CD14-positive monocyte (primary cell): ENCODE measurements around the gene ABCB1. TPM values are rescaled to one million over a fixed set of nuclear protein-coding genes. Genes with fewer than 3 reads are reported as not detected.

Experiments
- DNase-seq, 3 donors: peaks; one replicate each; pipeline ENCODE4 v3.0.0-alpha.2; 2011 to 2022
- H2AFZ ChIP-seq: 2 replicates; pipeline ENCODE4 v1.6.0; 2012; ENCODE audit warnings: mild to moderate bottlenecking, low read depth, low read length, inconsistent platforms; ENCODE audit not compliant: insufficient read depth, poor library complexity, severe bottlenecking
- H3K27ac ChIP-seq, 2 donors: 1 replicate in 1 of 2; 2 replicates in 1 of 2; pipeline ENCODE4 v1.5.1; 2012 to 2013; ENCODE audit warnings: low read length in 2 of 2, control low read depth in 1 of 2, inconsistent platforms in 1 of 2, low read depth in 1 of 2, mild to moderate bottlenecking in 1 of 2
- H3K27me3 ChIP-seq, 2 donors: one replicate each; pipeline versions ENCODE4 v1.6.0 to v1.6.1; 2011 to 2013; ENCODE audit warnings: low read length in 2 of 2; ENCODE audit not compliant: control insufficient read depth in 2 of 2, insufficient read depth in 2 of 2
- H3K36me3 ChIP-seq, 2 donors: replicated peaks in 1 of 2; 1 replicate in 1 of 2; 2 replicates in 1 of 2; pipeline versions ENCODE4 v1.5.1 to v1.6.1; 2012 to 2013; ENCODE audit warnings: low read length in 2 of 2, control low read depth in 1 of 2, inconsistent platforms in 1 of 2, mild to moderate bottlenecking in 1 of 2; ENCODE audit not compliant: insufficient read depth in 2 of 2, control insufficient read depth in 1 of 2
- H3K4me1 ChIP-seq, 2 donors: 1 replicate in 1 of 2; 2 replicates in 1 of 2; pipeline versions ENCODE4 v1.5.1 to v1.6.1; 2012 to 2013; ENCODE audit warnings: low read length in 2 of 2, control low read depth in 1 of 2, inconsistent platforms in 1 of 2, mild to moderate bottlenecking in 1 of 2, moderate library complexity in 1 of 2; ENCODE audit not compliant: insufficient read depth in 2 of 2, control insufficient read depth in 1 of 2
- H3K4me2 ChIP-seq: replicated peaks from 2 replicates; pipeline ENCODE3; 2012; ENCODE audit warnings: low read length, moderate library complexity, mild to moderate bottlenecking; ENCODE audit not compliant: poor library complexity, severe bottlenecking; ENCODE audit errors: extremely low read depth
- H3K4me3 ChIP-seq, 3 experiments: fragments of 200-600 bp in 1 of 3; sonication (generic) in 1 of 3; replicated peaks in 1 of 3; 1 replicate in 2 of 3; 2 replicates in 1 of 3; pipeline ENCODE4 v1.5.1; 2011 to 2013; ENCODE audit warnings: low read length in 3 of 3, mild to moderate bottlenecking in 3 of 3, control low read depth in 2 of 3, low read depth in 2 of 3, inconsistent platforms in 1 of 3, moderate library complexity in 1 of 3
- H3K79me2 ChIP-seq: 2 replicates; pipeline ENCODE4 v1.6.0; 2012; ENCODE audit warnings: mild to moderate bottlenecking, control low read depth, inconsistent platforms, low read length, moderate library complexity; ENCODE audit not compliant: insufficient read depth
- H3K9ac ChIP-seq: 2 replicates; pipeline ENCODE4 v1.6.0; 2017; ENCODE audit warnings: low read length, mild to moderate bottlenecking; ENCODE audit not compliant: insufficient read depth, poor library complexity, severe bottlenecking
- H3K9me3 ChIP-seq, 2 donors: replicated peaks in 1 of 2; 1 replicate in 1 of 2; 2 replicates in 1 of 2; pipeline versions ENCODE4 v1.5.1 to v1.6.1; 2012 to 2013; ENCODE audit warnings: low read length in 2 of 2, control low read depth in 1 of 2; ENCODE audit not compliant: control insufficient read depth in 1 of 2, insufficient read depth in 1 of 2
- H4K20me1 ChIP-seq: 2 replicates; pipeline ENCODE4 v1.6.0; 2012; ENCODE audit warnings: mild to moderate bottlenecking, low read length, control low read depth, moderate library complexity; ENCODE audit not compliant: insufficient read depth
- H3K27ac Mint-ChIP-seq, 7 donors: one replicate each; pipeline ENCODE4 v1.8.0; 2020; ENCODE audit warnings: mild to moderate bottlenecking in 7 of 7, mixed read lengths in 7 of 7, moderate library complexity in 6 of 7, inconsistent platforms in 2 of 7
- H3K27me3 Mint-ChIP-seq, 3 donors: one replicate each; pipeline ENCODE4 v1.8.0; 2021 to 2022; ENCODE audit warnings: low read depth in 3 of 3, mild to moderate bottlenecking in 3 of 3, mixed read lengths in 3 of 3, moderate library complexity in 3 of 3, inconsistent platforms in 1 of 3
- H3K36me3 Mint-ChIP-seq, 2 donors: one replicate each; pipeline ENCODE4 v1.8.0; 2020; ENCODE audit warnings: mixed read lengths in 2 of 2, inconsistent platforms in 1 of 2, mild to moderate bottlenecking in 1 of 2
- H3K4me1 Mint-ChIP-seq: one replicate; pipeline ENCODE4 v1.8.0; 2020; ENCODE audit warnings: mild to moderate bottlenecking, mixed read lengths
- H3K4me3 Mint-ChIP-seq, 2 donors: one replicate each; pipeline ENCODE4 v1.8.0; 2020; ENCODE audit warnings: mild to moderate bottlenecking in 2 of 2, mixed read lengths in 2 of 2, moderate library complexity in 1 of 2
- H3K9me3 Mint-ChIP-seq, 7 donors: one replicate each; pipeline ENCODE4 v1.8.0; 2020 to 2022; ENCODE audit warnings: mixed read lengths in 7 of 7, mild to moderate bottlenecking in 6 of 7, moderate library complexity in 6 of 7, inconsistent platforms in 2 of 7
- WGBS: methylation state at CpG from one replicate; pipeline ENCODE4 v1.1.5; 2013; ENCODE audit warnings: missing lambda C conversion rate; ENCODE audit not compliant: insufficient coverage; 5-methylcytosine and 5-hydroxymethylcytosine counted together
- intact Hi-C, 2 donors: fragments of 100-400 bp; cut with micrococcal nuclease; formaldehyde crosslinking; loops; one replicate each; pipeline versions ENCODE4 v1.15.0 to v1.15.1; 2023
- polyA plus RNA-seq, 3 donors: library from polyadenylated mRNA; depleted of rRNA in 1 of 3; unstranded in 2 of 3; stranded (reverse) in 1 of 3; fragments of 300-500 nt in 2 of 3; fragments of >200 nt in 1 of 3; fragmentation: Illumina TruSeq in 2 of 3; gene quantifications; 1 replicate in 2 of 3; 2 replicates in 1 of 3; pipeline ENCODE4 v1.2.3, GENCODE V29; 2012 to 2021
- TF ChIP-seq, protein P1 (sequence below): fragments of 200-600 bp; IDR thresholded peaks from one replicate; pipeline ENCODE4 v1.8.0; 2022; ENCODE audit warnings: antibody characterized with exemption, mild to moderate bottlenecking

The ABCB1 gene
- polyA plus RNA-seq, 3 donors: 0.24 TPM; not detected in 2

- Histone ChIP-seq H2AFZ (no peak overlapping the region), H3K79me2 (no peaks in the 10 kb centered on the region), H3K36me3 (no peaks in the 10 kb centered on the region), H3K27me3 (no peaks in the 10 kb centered on the region), H3K4me3 (no peak overlapping the region), H3K4me1 (no peaks in the 10 kb centered on the region), H3K9ac (no peak overlapping the region), H3K27ac (no peak overlapping the region), H3K4me2 (no peak overlapping the region), H3K9me3 (no peaks in the 10 kb centered on the region), H4K20me1 (no peaks in the 10 kb centered on the region)
- TF ChIP-seq, protein P1, sequence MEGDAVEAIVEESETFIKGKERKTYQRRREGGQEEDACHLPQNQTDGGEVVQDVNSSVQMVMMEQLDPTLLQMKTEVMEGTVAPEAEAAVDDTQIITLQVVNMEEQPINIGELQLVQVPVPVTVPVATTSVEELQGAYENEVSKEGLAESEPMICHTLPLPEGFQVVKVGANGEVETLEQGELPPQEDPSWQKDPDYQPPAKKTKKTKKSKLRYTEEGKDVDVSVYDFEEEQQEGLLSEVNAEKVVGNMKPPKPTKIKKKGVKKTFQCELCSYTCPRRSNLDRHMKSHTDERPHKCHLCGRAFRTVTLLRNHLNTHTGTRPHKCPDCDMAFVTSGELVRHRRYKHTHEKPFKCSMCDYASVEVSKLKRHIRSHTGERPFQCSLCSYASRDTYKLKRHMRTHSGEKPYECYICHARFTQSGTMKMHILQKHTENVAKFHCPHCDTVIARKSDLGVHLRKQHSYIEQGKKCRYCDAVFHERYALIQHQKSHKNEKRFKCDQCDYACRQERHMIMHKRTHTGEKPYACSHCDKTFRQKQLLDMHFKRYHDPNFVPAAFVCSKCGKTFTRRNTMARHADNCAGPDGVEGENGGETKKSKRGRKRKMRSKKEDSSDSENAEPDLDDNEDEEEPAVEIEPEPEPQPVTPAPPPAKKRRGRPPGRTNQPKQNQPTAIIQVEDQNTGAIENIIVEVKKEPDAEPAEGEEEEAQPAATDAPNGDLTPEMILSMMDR: no peak
- no peak overlapping the region for H3K27ac Mint-ChIP-seq
- peaks cover 0 to 6% (median 0%) of the 10 kb centered on the region in 3 donors for H3K27me3 Mint-ChIP-seq
- peaks cover 0 to 2% (median 0%) of the 10 kb centered on the region in 7 donors for H3K9me3 Mint-ChIP-seq
- DNase-seq: no peak
- H3K4me1 Mint-ChIP-seq: no peaks in the 10 kb centered on the region
- no peaks in the 10 kb centered on the region for H3K36me3 Mint-ChIP-seq
- intact Hi-C loops: no loop called here
- WGBS: no CpG with 5 or more reads among the region's 3 CpGs
- no peak overlapping the region for H3K4me3 Mint-ChIP-seq
These were observed 7.7 kb upstream of the ABCB1 start for GRCh38 chr7:87608431-87608830.

DNA sequence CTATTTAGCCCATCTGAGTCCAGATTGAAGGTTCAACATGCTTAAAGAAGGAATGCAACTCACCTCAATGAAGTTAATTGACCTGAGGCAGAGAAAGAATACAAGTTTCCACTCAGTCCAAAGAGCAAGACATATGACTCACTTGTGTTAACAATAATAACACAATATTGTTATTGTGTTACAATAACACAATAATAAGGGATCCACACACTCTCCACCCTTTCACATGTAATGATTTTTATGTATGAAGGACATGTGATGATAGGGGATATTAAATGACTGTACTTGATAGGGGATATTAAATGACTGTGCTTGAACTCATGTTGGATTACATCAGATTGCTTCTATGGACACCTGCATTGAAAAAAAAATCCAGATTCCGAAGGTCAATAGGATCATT, 3.6 kb upstream of the ABCB1 start:
- H3K4me1 Mint-ChIP-seq: peaks cover 18% of the 10 kb centered on the region
- intact Hi-C loops: no loop called here
- no peaks in the 10 kb centered on the region for H3K79me2 ChIP-seq
- H3K9me3 Mint-ChIP-seq: peaks cover 0 to 6% (median 0%) of the 10 kb centered on the region in 7 donors
- H3K4me2 ChIP-seq: no peak overlapping the region
- no peaks in the 10 kb centered on the region for H3K36me3 Mint-ChIP-seq
- H3K27me3 Mint-ChIP-seq: peaks cover 29 to 37% (median 31%) of the 10 kb centered on the region in 3 donors
- peaks cover 11 to 13% of the 10 kb centered on the region in 2 donors for H3K4me1 ChIP-seq
- H2AFZ ChIP-seq: no peak overlapping the region
- TF ChIP-seq, protein P1: no peak
- H3K36me3 ChIP-seq: no peaks in the 10 kb centered on the region
- peaks cover 0 to 9% of the 10 kb centered on the region in 2 donors for H3K9me3 ChIP-seq
- H3K9ac ChIP-seq: no peak overlapping the region
- H3K27me3 ChIP-seq: peaks cover 21 to 26% of the 10 kb centered on the region in 2 donors
- no peak overlapping the region for H3K4me3 ChIP-seq
- no peak overlapping the region for H3K27ac Mint-ChIP-seq
- no peaks in the 10 kb centered on the region for H4K20me1 ChIP-seq
- no peak overlapping the region for H3K27ac ChIP-seq
- 100% methylated on average over 1 of the region's 1 CpG for WGBS
- no peak overlapping the region for H3K4me3 Mint-ChIP-seq
- no peak for DNase-seq
